DMS53 (cell line): ENCODE measurements around the gene CDK4.
A peak's percentile ranks its signal among the peaks of the same experiment; 100 is the strongest.

Source experiments
- DNase-seq: peaks from one replicate; lab custom pipeline; 2025; lab: John Stamatoyannopoulos, UW

Gene CDK4

GRCh38 chr12:57739387-57739786, 12.7 kb downstream of the CDK4 start:
- peak; percentile 45 for DNase-seq

- DNase-seq, result peak; percentile 46
Measured at GRCh38 chr12:57738661-57739237, 13.4 kb downstream of the CDK4 start, which contains the start of gene AGAP2. AGAP2 (minus strand) TSS chr12:57738742; CDS start chr12:57738246, 496 bp downstream.

- peak; percentile 68 for DNase-seq
Measured at GRCh38 chr12:57737467-57738460, 14.3 kb downstream of the CDK4 start.

GRCh38 chr12:57736741-57737466, 15.2 kb downstream of the CDK4 start:
- peak; percentile 62 for DNase-seq

GRCh38 chr12:57735952-57736740, 16.0 kb downstream of the CDK4 start:
- peak; percentile 88 for DNase-seq

GRCh38 chr12:57735198-57735855, 16.8 kb downstream of the CDK4 start:
- peak; percentile 81 for DNase-seq

GRCh38 chr12:57734591-57734990, 17.5 kb downstream of the CDK4 start:
- DNase-seq, result no peak

GRCh38 chr12:57733928-57734327, 18.2 kb downstream of the CDK4 start:
- DNase-seq, result no peak

GRCh38 chr12:57732726-57733593, 19.1 kb downstream of the CDK4 start:
- no peak for DNase-seq

- no peak for DNase-seq
Measured at GRCh38 chr12:57732270-57732669, 19.8 kb downstream of the CDK4 start.

GRCh38 chr12:57731411-57732080, 20.6 kb downstream of the CDK4 start:
- DNase-seq, result no peak

- DNase-seq, result no peak
Measured at GRCh38 chr12:57730336-57731067, 21.6 kb downstream of the CDK4 start.

GRCh38 chr12:57729321-57729844, 22.7 kb downstream of the CDK4 start:
- no peak for DNase-seq

GRCh38 chr12:57727758-57728395, 24.2 kb downstream of the CDK4 start:
- DNase-seq, result peak; percentile 74

- peak; percentile 92 for DNase-seq
Measured at GRCh38 chr12:57726884-57727757, 25.0 kb downstream of the CDK4 start.

- DNase-seq, result peak; percentile 97
Measured at GRCh38 chr12:57726151-57726883, 25.8 kb downstream of the CDK4 start.

- DNase-seq, result no peak
Measured at GRCh38 chr12:57725851-57726150, 26.3 kb downstream of the CDK4 start.
